ENCODE results near the gene MT1G. TPM values are rescaled to one million over a fixed set of nuclear protein-coding genes. Genes with fewer than 3 reads are reported as not detected.
"Not testable (repeated sequence)": the region's sequence is repeated elsewhere in the genome, so short reads cannot be mapped to it uniquely, and the experiment has no call there.

Gene MT1G
- total RNA-seq, 1 donor from 2014 or later, result 2.8 TPM

DNA sequence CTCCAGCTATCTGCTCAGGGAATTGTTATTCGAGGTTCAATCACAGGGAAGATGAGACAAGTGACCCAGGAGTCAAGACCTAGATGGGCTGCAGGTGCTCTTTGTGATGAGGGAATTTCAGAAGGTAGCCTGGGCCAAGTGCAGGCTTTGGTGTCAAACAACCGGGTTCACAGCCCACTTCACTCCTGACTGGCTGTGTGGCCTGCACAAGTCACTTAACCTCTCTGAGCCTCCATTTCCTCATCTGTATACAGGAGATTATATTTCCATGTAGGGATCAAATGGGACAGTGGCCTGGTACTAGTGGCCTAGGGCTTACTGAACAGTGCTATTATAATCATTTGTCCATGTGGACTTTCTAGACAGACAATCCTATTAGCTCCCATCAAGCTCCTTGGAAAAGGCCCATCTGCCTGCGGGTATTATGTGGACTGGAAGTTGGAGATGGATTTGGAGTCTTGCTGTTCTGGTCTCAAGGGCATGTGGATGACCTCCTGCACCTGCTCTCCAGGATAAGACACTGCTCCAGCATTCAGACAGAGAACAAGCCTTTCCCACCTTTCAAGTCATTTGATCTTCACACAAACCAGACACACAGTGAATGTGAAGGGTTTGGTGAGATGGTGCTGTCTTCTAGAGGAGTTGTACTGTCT, 11.3 kb upstream of the MT1G start:
- Mint-ChIP-seq H3K27ac (no peak overlapping the region), H3K4me3 (no peak overlapping the region), H3K9me3 (no peaks in the 10 kb centered on the region), H3K4me1 (ENCODE audit: unreplicated experiment) (peaks cover 5% of the 10 kb centered on the region), H3K27me3 (peaks cover 76% of the 10 kb centered on the region), H3K36me3 (no peaks in the 10 kb centered on the region)
- DNase-seq (ENCODE audit: extremely low spot score, unreplicated experiment), result no peak
- TF ChIP-seq, protein P1, sequence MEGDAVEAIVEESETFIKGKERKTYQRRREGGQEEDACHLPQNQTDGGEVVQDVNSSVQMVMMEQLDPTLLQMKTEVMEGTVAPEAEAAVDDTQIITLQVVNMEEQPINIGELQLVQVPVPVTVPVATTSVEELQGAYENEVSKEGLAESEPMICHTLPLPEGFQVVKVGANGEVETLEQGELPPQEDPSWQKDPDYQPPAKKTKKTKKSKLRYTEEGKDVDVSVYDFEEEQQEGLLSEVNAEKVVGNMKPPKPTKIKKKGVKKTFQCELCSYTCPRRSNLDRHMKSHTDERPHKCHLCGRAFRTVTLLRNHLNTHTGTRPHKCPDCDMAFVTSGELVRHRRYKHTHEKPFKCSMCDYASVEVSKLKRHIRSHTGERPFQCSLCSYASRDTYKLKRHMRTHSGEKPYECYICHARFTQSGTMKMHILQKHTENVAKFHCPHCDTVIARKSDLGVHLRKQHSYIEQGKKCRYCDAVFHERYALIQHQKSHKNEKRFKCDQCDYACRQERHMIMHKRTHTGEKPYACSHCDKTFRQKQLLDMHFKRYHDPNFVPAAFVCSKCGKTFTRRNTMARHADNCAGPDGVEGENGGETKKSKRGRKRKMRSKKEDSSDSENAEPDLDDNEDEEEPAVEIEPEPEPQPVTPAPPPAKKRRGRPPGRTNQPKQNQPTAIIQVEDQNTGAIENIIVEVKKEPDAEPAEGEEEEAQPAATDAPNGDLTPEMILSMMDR (conservative IDR thresholded peaks at IDR 0.05), result no peak

DNA sequence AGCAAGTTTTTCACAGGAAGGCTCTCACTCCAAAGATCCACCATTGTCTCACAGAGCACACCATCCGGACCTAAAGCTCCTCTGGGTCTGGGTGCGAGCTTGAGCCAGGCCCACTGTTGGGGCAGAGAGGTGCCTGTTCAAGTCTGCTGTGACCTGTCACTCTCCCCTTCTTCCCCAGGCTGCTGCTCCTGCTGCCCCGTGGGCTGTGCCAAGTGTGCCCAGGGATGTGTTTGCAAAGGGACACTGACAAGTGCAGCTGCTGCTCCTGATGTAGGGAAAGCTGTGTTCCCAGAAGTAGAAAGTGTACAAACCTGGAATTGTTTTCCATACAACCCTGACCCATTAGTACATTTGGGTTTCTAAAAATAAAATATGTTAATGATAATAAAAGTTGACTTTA, 9.6 kb upstream of the MT1G start:
- no peaks in the 10 kb centered on the region for H3K36me3 Mint-ChIP-seq
- TF ChIP-seq, protein P1 (conservative IDR thresholded peaks at IDR 0.05), result no peak
- H3K4me1 Mint-ChIP-seq (ENCODE audit: unreplicated experiment), result peaks cover 7% of the 10 kb centered on the region
- no peak for DNase-seq (ENCODE audit: extremely low spot score, unreplicated experiment)
- no peaks in the 10 kb centered on the region for H3K9me3 Mint-ChIP-seq
- H3K27me3 Mint-ChIP-seq, result peaks cover 84% of the 10 kb centered on the region
- no peak overlapping the region for H3K27ac Mint-ChIP-seq
- H3K4me3 Mint-ChIP-seq, result no peak overlapping the region

DNA sequence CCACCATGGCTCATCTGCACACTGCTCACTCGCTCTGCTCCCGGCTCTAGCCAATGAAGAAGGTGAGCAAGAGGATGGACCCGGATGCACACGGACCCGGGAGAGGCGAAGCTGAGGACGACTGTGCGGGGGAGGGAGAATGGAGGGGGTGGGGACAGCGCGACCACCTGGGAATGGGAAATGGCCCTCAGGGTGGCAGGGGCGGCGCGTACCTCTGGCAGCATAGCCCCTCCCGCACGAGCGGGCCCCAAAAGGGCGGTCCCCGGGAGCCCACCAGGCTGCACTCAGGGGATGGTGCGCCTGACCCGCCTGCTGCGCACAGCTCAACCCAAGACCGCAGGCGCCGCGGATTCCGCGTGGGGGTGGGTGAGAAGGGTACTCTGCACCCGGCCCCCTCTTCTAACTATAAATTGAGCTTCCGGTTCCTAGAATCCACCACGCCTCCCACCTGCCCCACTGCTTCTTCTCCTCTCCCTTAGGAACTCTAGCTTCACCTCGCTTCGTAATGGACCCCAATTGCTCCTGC, 7.9 kb upstream of the MT1G start:
- TF ChIP-seq, protein P1 (conservative IDR thresholded peaks at IDR 0.05), result no peak
- Mint-ChIP-seq H3K9me3 (no peaks in the 10 kb centered on the region), H3K27ac (no peak overlapping the region), H3K4me1 (ENCODE audit: unreplicated experiment) (peaks cover 3% of the 10 kb centered on the region), H3K36me3 (no peaks in the 10 kb centered on the region), H3K4me3 (peak overlapping the region; percentile 76), H3K27me3 (peaks cover 90% of the 10 kb centered on the region)
- DNase-seq (ENCODE audit: extremely low spot score, unreplicated experiment), result no peak

DNA sequence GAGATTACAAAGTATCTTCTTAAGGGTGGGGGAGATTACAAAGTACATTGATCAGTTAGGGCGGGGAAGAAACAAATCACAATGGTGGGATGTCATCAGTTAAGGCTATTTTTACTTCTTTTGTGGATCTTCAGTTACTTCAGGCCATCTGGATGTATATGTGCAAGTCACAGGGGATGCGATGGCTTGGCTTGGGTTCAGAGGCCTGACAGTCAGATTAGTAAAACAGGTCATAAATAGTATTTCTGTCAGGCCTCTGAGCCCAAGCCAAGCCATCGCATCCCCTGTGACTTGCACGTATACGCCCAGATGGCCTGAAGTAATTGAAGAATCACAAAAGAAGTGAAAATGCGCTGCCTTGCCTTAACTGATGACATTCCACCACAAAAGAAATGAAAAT, 6.7 kb upstream of the MT1G start:
- not testable (repeated sequence) for H3K4me1 Mint-ChIP-seq (ENCODE audit: unreplicated experiment); H3K9me3 Mint-ChIP-seq; H3K27ac Mint-ChIP-seq

DNA sequence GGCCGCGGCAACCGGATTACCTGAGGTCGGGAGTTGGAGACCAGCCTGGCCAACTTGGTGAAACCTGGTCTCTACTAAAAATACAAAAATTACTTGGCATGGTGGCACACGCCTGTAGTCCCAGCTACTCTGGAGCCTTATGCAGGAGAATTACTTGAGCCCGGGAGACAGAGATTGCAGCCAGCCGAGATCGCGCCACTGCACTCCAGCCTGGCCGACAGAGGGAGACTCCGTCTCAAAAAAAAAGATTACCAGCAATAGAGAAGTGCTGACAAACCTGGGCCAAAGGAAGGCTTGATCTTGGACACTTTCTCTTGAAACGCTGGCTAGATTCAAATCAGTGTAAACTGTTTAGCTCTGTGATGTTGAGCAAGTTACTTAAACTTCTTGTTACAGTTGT, 6.1 kb upstream of the MT1G start:
- DNase-seq (ENCODE audit: extremely low spot score, unreplicated experiment), result no peak
- H3K36me3 Mint-ChIP-seq, result no peaks in the 10 kb centered on the region
- peaks cover 97% of the 10 kb centered on the region for H3K27me3 Mint-ChIP-seq
- no peaks in the 10 kb centered on the region for H3K9me3 Mint-ChIP-seq
- H3K4me1 Mint-ChIP-seq (ENCODE audit: unreplicated experiment), result peaks cover 3% of the 10 kb centered on the region
- peak overlapping the region; percentile 80 for H3K4me3 Mint-ChIP-seq
- TF ChIP-seq, protein P1 (conservative IDR thresholded peaks at IDR 0.05), result peak; percentile 73
- peak overlapping the region; percentile 25 for H3K27ac Mint-ChIP-seq

More for the DNA sequence above, 6.7 kb upstream of the MT1G start:
- not testable (repeated sequence) for DNase-seq (ENCODE audit: extremely low spot score, unreplicated experiment); H3K36me3 Mint-ChIP-seq; H3K4me3 Mint-ChIP-seq
- peaks cover 95% of the 10 kb centered on the region for H3K27me3 Mint-ChIP-seq

DNA sequence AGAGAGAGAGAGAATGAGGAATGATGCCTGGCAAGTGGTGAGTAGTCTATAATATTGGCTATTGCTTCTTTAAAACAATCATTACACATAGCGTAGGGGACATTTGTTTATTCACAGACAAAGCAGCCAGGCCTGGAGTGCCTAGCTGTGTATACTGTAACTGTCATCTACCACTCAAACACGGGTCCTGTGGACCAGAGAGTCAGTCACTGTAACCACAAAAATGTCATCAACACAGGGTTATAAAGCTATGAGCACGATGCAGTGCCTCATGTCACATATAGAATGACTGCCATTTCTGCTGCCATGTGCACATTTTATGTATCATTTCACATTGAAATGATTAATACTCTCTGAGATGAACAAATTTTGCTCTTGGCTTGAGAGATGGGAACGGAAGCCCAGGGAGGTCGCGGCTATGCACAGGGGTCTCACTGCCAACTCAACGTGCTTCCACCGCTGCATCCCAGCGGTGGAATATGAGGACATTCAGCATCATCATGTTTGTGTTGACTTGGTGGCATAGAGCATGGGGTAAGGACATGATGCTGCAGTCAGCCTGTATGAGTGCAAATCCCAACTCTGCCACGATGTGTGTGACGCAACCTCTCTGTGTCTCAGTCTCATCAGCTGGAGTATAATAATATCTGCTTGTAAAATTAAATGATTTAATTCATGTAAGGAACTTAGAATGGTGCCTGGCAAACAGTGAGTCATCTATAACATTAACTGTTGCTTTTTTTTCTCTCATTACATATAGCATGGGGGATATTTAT, 5.1 kb upstream of the MT1G start:
- Mint-ChIP-seq H3K9me3 (no peaks in the 10 kb centered on the region), H3K27ac (no peak overlapping the region), H3K4me3 (no peak overlapping the region), H3K27me3 (peaks cover 99% of the 10 kb centered on the region), H3K36me3 (no peaks in the 10 kb centered on the region), H3K4me1 (ENCODE audit: unreplicated experiment) (peaks cover 3% of the 10 kb centered on the region)
- TF ChIP-seq, protein P1 (conservative IDR thresholded peaks at IDR 0.05), result no peak
- DNase-seq (ENCODE audit: extremely low spot score, unreplicated experiment), result no peak

DNA sequence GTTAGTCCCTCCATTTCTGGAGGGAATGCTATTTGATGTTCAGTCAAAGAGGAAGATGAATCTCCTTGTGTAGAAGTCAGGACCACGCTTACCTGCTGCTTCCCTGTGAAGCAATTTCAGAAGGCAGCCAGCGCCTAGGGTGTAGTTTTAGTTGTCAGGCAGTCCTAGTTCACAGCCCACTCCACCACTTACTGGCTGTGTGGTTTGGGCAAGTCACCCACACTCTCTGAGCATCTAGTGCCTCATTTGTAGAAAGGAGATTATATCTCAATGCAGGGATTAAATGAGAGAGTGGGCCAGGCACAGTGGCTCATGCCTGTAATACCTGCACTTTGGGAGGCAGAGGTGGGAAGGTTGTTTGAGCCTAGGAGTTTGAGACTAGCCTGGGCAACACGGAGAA, 4.3 kb upstream of the MT1G start:
- H3K27me3 Mint-ChIP-seq, result peaks cover 99% of the 10 kb centered on the region
- not testable (repeated sequence) for H3K36me3 Mint-ChIP-seq; H3K4me1 Mint-ChIP-seq (ENCODE audit: unreplicated experiment); H3K9me3 Mint-ChIP-seq; H3K27ac Mint-ChIP-seq; DNase-seq (ENCODE audit: extremely low spot score, unreplicated experiment); H3K4me3 Mint-ChIP-seq

- not testable (repeated sequence) for H3K9me3 Mint-ChIP-seq; H3K36me3 Mint-ChIP-seq; H3K27ac Mint-ChIP-seq; DNase-seq (ENCODE audit: extremely low spot score, unreplicated experiment); H3K4me1 Mint-ChIP-seq (ENCODE audit: unreplicated experiment); H3K4me3 Mint-ChIP-seq
- peaks cover 99% of the 10 kb centered on the region for H3K27me3 Mint-ChIP-seq
These were observed 3.8 kb upstream of the MT1G start for GRCh38 chr16:56671691-56672090.

Data from type B pancreatic cell (in vitro differentiated cells).